GM21367 (cell line): ENCODE measurements around the gene STARD7.

Experiments used
- ATAC-seq: cut with Tn5 transposase; IDR thresholded peaks from one replicate; pipeline ENCODE4 v1.9.1; 2021; ENCODE audit not compliant: unreplicated experiment

The STARD7 gene

GRCh38 chr2:96139181-96139758 is 69.4 kb downstream of the STARD7 start:
- no peak for ATAC-seq

DNA sequence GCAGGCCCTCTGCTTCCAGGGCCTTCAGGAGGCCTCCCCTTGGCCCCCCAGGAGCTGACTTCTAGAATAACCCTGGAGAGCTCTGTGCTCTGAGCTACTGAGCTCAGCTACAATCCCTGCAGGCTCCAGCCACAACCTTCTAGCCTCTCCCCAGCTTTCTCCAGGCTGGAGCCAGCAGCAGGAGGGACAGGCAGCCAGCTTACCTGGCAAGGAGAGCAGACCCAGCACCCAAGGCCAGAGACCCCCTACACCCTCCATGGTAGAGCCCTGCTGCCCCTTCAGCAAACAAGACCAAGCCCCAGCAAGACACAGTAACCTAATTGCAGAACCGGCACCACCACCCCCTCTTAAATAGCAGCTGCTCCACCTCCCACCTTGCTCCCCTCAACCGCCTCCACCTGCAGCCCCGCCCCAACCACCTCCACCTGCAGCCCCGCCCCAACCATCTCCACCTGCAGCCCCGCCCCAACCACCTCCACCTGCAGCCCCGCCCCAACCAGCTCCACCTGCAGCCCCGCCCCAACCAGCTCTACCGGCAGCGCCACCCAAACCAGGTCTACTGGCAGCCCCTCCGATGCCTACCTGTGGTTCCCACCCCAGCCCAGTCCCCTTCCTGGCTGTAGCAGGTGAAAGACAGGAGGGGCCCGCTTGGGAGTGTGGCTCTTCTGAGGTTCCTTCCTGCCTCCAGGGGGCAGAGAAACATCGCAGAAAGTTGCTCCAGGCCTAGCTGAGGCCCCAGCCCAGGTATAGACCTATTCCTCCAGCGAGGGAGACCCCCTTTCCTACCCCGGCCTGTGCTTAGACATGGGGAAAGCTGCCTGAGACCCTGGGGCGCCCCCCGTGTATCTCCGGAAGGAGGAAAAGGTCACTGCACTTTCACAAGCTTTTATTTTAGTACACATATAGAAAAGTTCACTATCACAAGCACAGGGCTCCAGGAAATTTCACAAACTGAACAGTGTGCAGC is 70.2 kb downstream of the STARD7 start, which contains the start of gene ASTL:
TSS of gene ASTL (minus strand) at position 324 of the 967 bp plus-strand sequence. CDS start at position 258, 66 bp downstream.
- no peak for ATAC-seq

GRCh38 chr2:96137321-96138178 is 71.1 kb downstream of the STARD7 start:
- no peak for ATAC-seq

- no peak for ATAC-seq
Measured at GRCh38 chr2:96136129-96136720, 72.4 kb downstream of the STARD7 start.

GRCh38 chr2:96135621-96136020 is 73.0 kb downstream of the STARD7 start:
- ATAC-seq, result no peak

DNA sequence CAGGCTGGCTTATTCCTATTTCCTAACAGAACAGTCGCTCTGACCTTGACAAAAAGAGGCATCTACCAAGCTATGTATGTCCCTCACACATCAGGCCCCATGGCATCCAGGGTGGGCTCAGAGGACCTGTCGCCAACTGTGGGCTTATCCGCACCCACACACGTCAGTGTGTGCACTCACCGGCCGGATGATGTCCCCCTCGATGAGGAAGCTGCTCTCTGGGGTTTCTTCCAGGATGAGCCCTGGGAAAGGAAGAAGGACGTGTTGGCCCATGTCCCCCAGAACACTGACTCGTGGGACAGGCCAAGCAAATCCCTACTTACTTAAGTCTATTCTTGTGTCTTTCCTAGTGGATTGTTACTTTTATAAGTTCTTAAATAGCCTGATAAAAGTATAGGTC is 73.5 kb downstream of the STARD7 start:
- ATAC-seq, result no peak
